Loucy (cell line): ENCODE measurements around the gene JARID2.

Experiments
- H2AFZ ChIP-seq: fragments of 200-600 bp; sonication (generic); 2 replicates; pipeline ENCODE4 v1.6.0; 2016; ENCODE audit warnings: antibody characterized with exemption, mild to moderate bottlenecking, low read length, moderate library complexity
- H3F3A ChIP-seq: fragments of 200-600 bp; 2 replicates; pipeline ENCODE4 v1.6.0; 2016; ENCODE audit warnings: antibody characterized with exemption, low read depth, mild to moderate bottlenecking
- H3K27me3 ChIP-seq: fragments of 200-600 bp; sonication (generic); 2 replicates; pipeline ENCODE4 v1.6.1; 2014; ENCODE audit warnings: low read length, mild to moderate bottlenecking; ENCODE audit not compliant: insufficient read depth, poor library complexity, severe bottlenecking
- H3K36me3 ChIP-seq: fragments of 200-600 bp; sonication (generic); 2 replicates; pipeline ENCODE4 v1.6.1; 2016; ENCODE audit warnings: low read length; ENCODE audit not compliant: insufficient read depth
- H3K4me1 ChIP-seq: fragments of 200-600 bp; sonication (generic); 2 replicates; pipeline ENCODE4 v1.5.1; 2014; ENCODE audit warnings: low read length, mild to moderate bottlenecking; ENCODE audit not compliant: insufficient read depth, poor library complexity, severe bottlenecking
- H3K4me2 ChIP-seq: fragments of 200-600 bp; sonication (generic); 2 replicates; pipeline ENCODE4 v1.6.0; 2014; ENCODE audit warnings: antibody characterized with exemption, low read length, low read depth, mild to moderate bottlenecking; ENCODE audit not compliant: poor library complexity, severe bottlenecking
- H3K4me3 ChIP-seq: fragments of 200-600 bp; sonication (generic); 2 replicates; pipeline ENCODE4 v1.5.1; 2014; ENCODE audit warnings: low read length, mild to moderate bottlenecking, mixed read lengths; ENCODE audit not compliant: poor library complexity, severe bottlenecking
- H3K79me2 ChIP-seq: fragments of 200-600 bp; sonication (generic); 2 replicates; pipeline ENCODE4 v1.6.1; 2014; ENCODE audit warnings: low read length; ENCODE audit not compliant: insufficient read depth
- H3K9ac ChIP-seq: fragments of 200-600 bp; sonication (generic); 2 replicates; pipeline ENCODE4 v1.6.0; 2014; ENCODE audit warnings: mild to moderate bottlenecking, low read depth, low read length, moderate library complexity; ENCODE audit not compliant: poor library complexity, severe bottlenecking
- H3K9me2 ChIP-seq: fragments of 200-600 bp; sonication (generic); replicated peaks from 2 replicates; pipeline ENCODE4 v1.6.1; 2016; ENCODE audit warnings: low read depth, low read length, mixed read lengths
- H3K9me3 ChIP-seq: fragments of 200-600 bp; sonication (generic); 2 replicates; pipeline ENCODE4 v1.6.1; 2014; ENCODE audit warnings: mild to moderate bottlenecking, antibody characterized with exemption, low read length, low read depth; ENCODE audit not compliant: insufficient read depth
- H4K20me1 ChIP-seq: fragments of 200-600 bp; sonication (generic); 2 replicates; pipeline ENCODE4 v1.6.0; 2014; ENCODE audit warnings: antibody characterized with exemption, low read length, mild to moderate bottlenecking; ENCODE audit not compliant: insufficient read depth, poor library complexity, severe bottlenecking
- CTCF ChIP-seq: fragments of 200-600 bp; sonication (generic); conservative IDR thresholded peaks from 2 replicates; pipeline ENCODE4 v1.5.1; 2014; ENCODE audit warnings: mild to moderate bottlenecking, antibody characterized with exemption, low read length
- EZH2phosphoT487 ChIP-seq: fragments of 200-600 bp; IDR thresholded peaks from 2 replicates; pipeline ENCODE4 v1.6.1; 2018; ENCODE audit warnings: antibody characterized with exemption, mild to moderate bottlenecking, moderate library complexity, borderline replicate concordance

Gene JARID2

GRCh38 chr6:15329197-15329671 is 83.4 kb downstream of the JARID2 start:
- Histone ChIP-seq H2AFZ (no peak overlapping the region), H3F3A (no peaks in the 10 kb centered on the region), H3K79me2 (peaks cover 100% of the 10 kb centered on the region), H3K4me2 (peak overlapping the region; percentile 53), H3K9me2 (no peaks in the 10 kb centered on the region), H3K36me3 (peaks cover 33% of the 10 kb centered on the region; the same call in 1 of the 2 replicates), H3K4me1 (peaks cover 59% of the 10 kb centered on the region), H4K20me1 (peaks cover 98% of the 10 kb centered on the region), H3K27me3 (no peaks in the 10 kb centered on the region), H3K9me3 (no peaks in the 10 kb centered on the region), H3K9ac (peak overlapping the region; percentile 7), H3K4me3 (no peak overlapping the region)
- no peak for TF ChIP-seq CTCF
- TF ChIP-seq EZH2phosphoT487: no peak

- H3K36me3 ChIP-seq: peaks cover 29% of the 10 kb centered on the region; the same call in 1 of the 2 replicates
- no peaks in the 10 kb centered on the region for H3F3A ChIP-seq
- no peaks in the 10 kb centered on the region for H3K9me3 ChIP-seq
- H4K20me1 ChIP-seq: peaks cover 98% of the 10 kb centered on the region
- no peak overlapping the region for H2AFZ ChIP-seq
- no peaks in the 10 kb centered on the region for H3K9me2 ChIP-seq
- H3K4me1 ChIP-seq: peaks cover 59% of the 10 kb centered on the region
- H3K4me2 ChIP-seq: peak overlapping the region; percentile 53
- H3K27me3 ChIP-seq: no peaks in the 10 kb centered on the region
- H3K79me2 ChIP-seq: peaks cover 100% of the 10 kb centered on the region
- H3K9ac ChIP-seq: peak overlapping the region; percentile 7
- TF ChIP-seq EZH2phosphoT487 (no peak), CTCF (no peak)
- peak overlapping the region; percentile 3 for H3K4me3 ChIP-seq
Observed at GRCh38 chr6:15330174-15330944, 84.5 kb downstream of the JARID2 start.

- Histone ChIP-seq H3K4me1 (peaks cover 56% of the 10 kb centered on the region), H3K4me3 (no peak overlapping the region), H4K20me1 (peaks cover 98% of the 10 kb centered on the region), H3K36me3 (peaks cover 33% of the 10 kb centered on the region; the same call in 1 of the 2 replicates), H3F3A (no peaks in the 10 kb centered on the region), H2AFZ (no peak overlapping the region), H3K9me2 (no peaks in the 10 kb centered on the region), H3K9me3 (no peaks in the 10 kb centered on the region), H3K27me3 (no peaks in the 10 kb centered on the region), H3K4me2 (no peak overlapping the region), H3K9ac (no peak overlapping the region), H3K79me2 (peaks cover 100% of the 10 kb centered on the region)
- no peak for TF ChIP-seq CTCF
- TF ChIP-seq EZH2phosphoT487: no peak
Observed at GRCh38 chr6:15331143-15331542, 85.3 kb downstream of the JARID2 start.
